DMS53 (cell line): ENCODE results near the gene ZNF343.
"Not testable (repeated sequence)": the region's sequence is repeated elsewhere in the genome, so short reads cannot be mapped to it uniquely, and the experiment has no call there.

Source experiments
- DNase-seq: peaks from one replicate; lab custom pipeline; 2025; lab: John Stamatoyannopoulos, UW

Gene ZNF343

DNA sequence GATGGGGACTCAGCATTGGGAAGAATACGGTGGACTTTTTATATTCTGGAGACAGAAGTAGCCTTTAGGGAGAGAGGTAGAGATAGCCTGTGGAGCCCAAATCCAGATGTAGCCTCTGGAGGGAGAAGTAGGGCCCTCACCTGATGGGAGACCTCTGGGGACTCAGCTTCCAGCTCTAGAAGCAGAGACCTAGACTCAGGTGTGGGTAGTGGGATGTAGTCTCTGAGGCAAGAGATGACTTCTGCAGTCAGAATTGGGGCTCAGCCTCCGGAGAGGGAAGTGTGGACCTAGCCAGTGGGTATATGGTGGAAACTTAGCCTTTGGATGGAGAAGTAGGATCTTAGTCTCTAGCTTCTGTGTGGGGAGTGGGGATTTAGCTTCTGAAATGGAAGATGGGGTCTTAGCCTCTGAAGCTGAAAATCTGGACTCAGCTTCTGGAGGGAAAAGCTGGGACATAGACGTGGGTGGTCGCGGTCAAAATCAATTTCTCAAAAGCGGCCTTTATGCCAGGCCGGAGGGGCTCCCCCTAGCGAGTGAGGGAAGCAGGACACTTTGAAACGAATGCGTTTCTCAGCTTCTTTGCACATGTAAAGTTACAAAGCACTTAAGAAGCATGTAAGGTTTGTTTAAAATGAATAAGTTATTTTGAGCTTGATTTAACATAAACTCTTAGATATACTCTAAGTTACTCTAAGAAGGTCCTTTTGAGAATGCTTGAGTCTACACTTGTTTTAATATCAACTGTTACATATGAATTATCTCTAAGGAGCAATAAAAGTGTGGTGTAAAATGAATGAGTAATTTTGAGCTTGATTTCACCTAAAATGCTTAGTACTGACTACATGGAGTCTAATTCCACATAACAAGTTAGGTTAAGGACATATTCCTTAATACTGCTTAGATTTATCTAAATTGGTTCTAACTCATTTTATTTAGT, 12.9 kb upstream of the ZNF343 start:
- DNase-seq = peak; percentile 66

DNA sequence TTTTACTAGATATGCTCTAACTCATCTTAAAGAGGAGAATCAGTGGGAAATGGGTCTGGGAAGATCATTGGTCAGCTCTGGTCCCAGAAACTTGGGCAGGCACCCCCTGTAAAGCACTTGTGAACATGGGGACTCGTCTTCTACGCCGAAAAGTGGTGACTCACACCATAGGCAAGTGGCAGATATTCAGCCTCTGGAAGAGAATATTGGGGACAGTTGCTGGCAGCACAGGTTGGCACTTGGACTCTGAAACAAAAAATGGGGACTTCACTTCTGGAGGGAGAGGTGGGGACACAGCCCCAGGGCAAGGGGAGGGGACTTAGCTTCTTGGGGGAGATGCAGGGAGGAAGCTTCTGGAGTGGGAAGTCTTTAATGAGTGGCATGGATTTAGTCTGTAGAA, 11.9 kb upstream of the ZNF343 start:
- DNase-seq = no peak

- DNase-seq = no peak
These were observed 10.5 kb upstream of the ZNF343 start for GRCh38 chr20:2519115-2519809.

DNA sequence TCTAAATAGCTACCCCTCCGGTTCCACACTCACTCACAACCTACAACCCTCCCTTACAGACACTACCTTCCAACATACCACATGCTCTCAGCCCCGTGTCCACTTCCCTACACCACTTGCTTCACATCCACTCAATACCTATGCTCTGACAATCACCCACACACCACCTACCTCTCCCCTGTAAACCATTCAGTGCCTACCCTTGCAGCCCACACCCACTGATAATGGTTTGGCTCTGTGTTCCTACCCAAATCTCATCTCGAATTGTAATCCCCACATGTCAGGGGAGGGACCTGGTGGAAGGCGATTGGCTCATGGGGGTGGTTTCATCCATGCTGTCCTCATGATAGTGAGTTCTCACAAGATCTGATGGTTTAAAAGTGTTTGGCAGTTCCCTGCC, 9.8 kb upstream of the ZNF343 start:
- DNase-seq = no peak

- DNase-seq = no peak
These were observed 9.4 kb upstream of the ZNF343 start for GRCh38 chr20:2518096-2518495.

- no peak for DNase-seq
These were observed 7.7 kb upstream of the ZNF343 start for GRCh38 chr20:2516399-2516798.

- no peak for DNase-seq
These were observed 6.5 kb upstream of the ZNF343 start for GRCh38 chr20:2515203-2515602.

- no peak for DNase-seq
These were observed 1.1 kb upstream of the ZNF343 start for GRCh38 chr20:2509794-2510193.

DNA sequence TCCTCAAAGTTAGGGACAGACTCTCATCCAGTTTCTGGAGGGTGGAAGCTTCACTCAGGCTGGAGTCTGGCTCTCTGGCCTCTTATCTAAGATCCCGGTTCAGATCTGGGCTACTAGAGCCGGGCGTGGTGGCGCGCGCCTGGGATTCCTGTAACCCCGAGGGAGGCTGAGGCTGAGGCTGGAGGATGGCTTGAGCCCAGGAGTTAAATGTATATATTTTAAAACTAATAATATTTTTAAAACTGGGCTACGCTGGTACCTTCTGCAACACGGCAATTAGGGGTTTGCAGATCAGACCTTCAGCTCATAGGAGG, 710 bp upstream of the ZNF343 start:
- DNase-seq = no peak

- peak; percentile 36 for DNase-seq
These were observed 662 bp downstream of the ZNF343 start for GRCh38 chr20:2507875-2508630.

DNA sequence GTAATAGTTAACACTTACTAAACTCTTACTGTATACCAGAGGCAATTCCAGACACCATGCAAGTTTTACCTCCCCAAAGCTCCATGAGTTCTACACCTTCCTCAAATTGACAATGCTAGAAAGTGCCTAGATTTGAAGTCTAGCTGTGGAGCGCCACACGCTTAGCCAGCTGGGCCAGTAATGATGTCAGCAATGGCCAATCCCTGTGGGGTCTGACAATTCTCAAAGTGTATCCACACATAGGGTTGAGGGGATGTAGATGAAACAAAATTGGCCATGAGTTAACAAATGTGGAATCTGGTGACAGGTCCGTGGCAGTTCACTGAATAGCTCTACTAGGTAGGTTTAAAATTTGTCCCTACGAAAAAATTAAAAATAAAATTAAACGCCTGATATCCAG, 1.3 kb downstream of the ZNF343 start:
- DNase-seq = no peak

- not testable (repeated sequence) for DNase-seq
These were observed 2.3 kb downstream of the ZNF343 start for GRCh38 chr20:2506426-2506825.

DNA sequence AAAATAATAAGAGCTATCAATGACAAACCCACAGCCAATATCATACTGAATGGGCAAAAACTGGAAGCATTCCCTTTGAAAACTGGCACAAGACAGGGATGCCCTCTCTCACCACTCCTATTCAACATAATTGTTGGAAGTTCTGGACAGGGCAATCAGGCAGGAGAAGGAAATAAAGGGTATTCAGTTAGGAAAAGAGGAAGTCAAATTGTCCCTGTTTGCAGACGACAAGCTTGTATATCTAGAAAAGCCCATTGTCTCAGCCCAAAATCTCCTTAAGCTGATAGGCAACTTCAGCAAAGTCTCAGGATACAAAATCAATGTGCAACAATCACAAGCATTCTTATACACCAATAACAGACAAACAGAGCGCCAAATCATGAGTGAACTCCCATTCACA, 3.9 kb downstream of the ZNF343 start:
- not testable (repeated sequence) for DNase-seq

GRCh38 chr20:2502808-2503384, 5.8 kb downstream of the ZNF343 start:
- DNase-seq = not testable (repeated sequence)

DNA sequence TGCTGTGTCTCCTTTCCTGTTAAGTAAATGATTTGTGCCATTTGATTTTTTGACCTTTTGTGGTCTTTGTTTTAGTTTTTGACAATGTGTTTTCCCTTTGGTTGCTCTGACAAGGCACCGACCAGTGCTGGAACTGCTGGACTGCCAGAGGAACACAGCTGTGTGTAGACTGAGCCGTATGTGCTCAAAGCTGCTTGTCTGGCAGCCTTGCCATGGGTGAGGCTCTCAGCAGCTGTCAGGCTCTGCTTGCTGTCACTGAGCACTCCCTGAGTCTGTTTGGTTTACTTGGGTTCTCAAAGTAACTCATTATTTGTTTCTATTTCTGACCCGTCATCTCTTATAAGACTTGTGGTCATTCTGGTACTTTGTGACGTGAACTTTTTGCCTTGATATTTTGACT, 23.1 kb downstream of the ZNF343 start:
- no peak for DNase-seq

GRCh38 chr20:2485080-2485479, 23.6 kb downstream of the ZNF343 start:
- no peak for DNase-seq

DNA sequence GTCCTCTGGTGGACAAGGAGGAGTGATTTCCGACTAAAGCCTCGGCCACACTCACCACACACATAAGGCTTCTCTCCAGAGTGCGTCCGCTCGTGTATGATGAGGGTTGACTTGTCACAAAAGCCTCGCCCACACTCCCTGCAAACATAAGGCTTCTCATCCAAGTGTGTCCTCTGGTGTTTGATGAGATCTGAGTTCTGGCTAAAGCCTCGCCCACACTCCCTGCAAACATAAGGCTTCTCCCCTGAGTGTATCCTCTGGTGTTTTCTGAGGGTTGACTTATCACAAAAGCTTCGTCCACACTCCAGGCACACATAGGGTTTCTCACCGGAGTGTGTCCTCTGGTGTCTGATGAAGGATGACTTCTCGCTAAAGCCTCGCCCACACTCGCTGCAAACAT, 25.2 kb downstream of the ZNF343 start:
- no peak for DNase-seq

DNA sequence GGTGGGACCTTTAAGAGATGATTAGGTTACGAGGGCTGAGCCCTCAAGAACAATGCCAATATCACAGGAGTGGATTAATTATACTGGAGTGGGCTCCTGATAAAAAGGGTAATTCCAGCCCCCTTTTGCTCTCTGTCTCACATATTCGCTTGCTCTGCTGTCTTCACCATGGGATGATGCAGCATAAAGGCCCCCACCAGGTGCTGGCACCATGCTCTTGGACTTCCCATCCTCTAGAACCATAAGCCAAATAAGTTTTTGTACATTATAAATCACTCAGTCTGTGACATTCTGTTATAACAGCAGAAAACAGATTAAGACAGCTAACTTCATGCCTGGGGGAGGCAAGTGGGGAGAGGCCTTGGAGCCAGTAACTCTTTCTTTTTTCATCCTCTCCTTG, 28.3 kb downstream of the ZNF343 start:
- DNase-seq = no peak

- peak; percentile 28 for DNase-seq
These were observed 31.7 kb downstream of the ZNF343 start for GRCh38 chr20:2476742-2477615.

- DNase-seq = no peak
These were observed 32.6 kb downstream of the ZNF343 start for GRCh38 chr20:2475850-2476741.
